Chondrocyte (in vitro differentiated cells): Measurements from ENCODE around the gene CYTH3. TPM values are rescaled to one million over a fixed set of nuclear protein-coding genes. Genes with fewer than 3 reads are reported as not detected.
"Not testable (repeated sequence)": the region's sequence is repeated elsewhere in the genome, so short reads cannot be mapped to it uniquely, and the experiment has no call there.

Experiments
- DNase-seq: peaks from one replicate; pipeline ENCODE4 v3.0.0; 2021; ENCODE audit warnings: mixed read lengths, low spot score
- H3K27ac Mint-ChIP-seq: one replicate; pipeline ENCODE4 v1.8.0; 2021; ENCODE audit warnings: mild to moderate bottlenecking, moderate library complexity, mixed read lengths; ENCODE audit not compliant: unreplicated experiment
- H3K27me3 Mint-ChIP-seq: 2 replicates; pipeline ENCODE4 v1.8.0; 2021; ENCODE audit warnings: low read depth, mixed read lengths
- H3K36me3 Mint-ChIP-seq: 2 replicates; pipeline ENCODE4 v1.8.0; 2021; ENCODE audit warnings: low read depth, mixed read lengths
- H3K4me1 Mint-ChIP-seq: 2 replicates; pipeline ENCODE4 v1.8.0; 2021; ENCODE audit warnings: low read depth, mild to moderate bottlenecking, mixed read lengths
- H3K4me3 Mint-ChIP-seq: one replicate; pipeline ENCODE4 v1.8.0; 2021; ENCODE audit warnings: mild to moderate bottlenecking, moderate library complexity, mixed read lengths; ENCODE audit not compliant: unreplicated experiment
- H3K9me3 Mint-ChIP-seq: 2 replicates; pipeline ENCODE4 v1.8.0; 2021; ENCODE audit warnings: low read depth, mixed read lengths
- total RNA-seq: library from RNA; stranded (reverse); gene quantifications from 3 replicates; pipeline ENCODE4 v1.2.1, GENCODE V29; 2021
- TF ChIP-seq, protein P1 (sequence below): fragments of 200-600 bp; sonication (generic); IDR thresholded peaks from 2 replicates; pipeline ENCODE4 v1.5.0; 2021; ENCODE audit warnings: antibody characterized with exemption, mild to moderate bottlenecking, moderate library complexity

CYTH3 gene
- total RNA-seq, 1 donor from 2014 or later, result 58.4 TPM

GRCh38 chr7:6294839-6295238 lies 22.4 kb upstream of the CYTH3 start:
- no peak for DNase-seq
- H3K9me3 Mint-ChIP-seq, result no peaks in the 10 kb centered on the region
- no peak overlapping the region for H3K4me3 Mint-ChIP-seq
- no peaks in the 10 kb centered on the region for H3K27me3 Mint-ChIP-seq
- TF ChIP-seq, protein P1, sequence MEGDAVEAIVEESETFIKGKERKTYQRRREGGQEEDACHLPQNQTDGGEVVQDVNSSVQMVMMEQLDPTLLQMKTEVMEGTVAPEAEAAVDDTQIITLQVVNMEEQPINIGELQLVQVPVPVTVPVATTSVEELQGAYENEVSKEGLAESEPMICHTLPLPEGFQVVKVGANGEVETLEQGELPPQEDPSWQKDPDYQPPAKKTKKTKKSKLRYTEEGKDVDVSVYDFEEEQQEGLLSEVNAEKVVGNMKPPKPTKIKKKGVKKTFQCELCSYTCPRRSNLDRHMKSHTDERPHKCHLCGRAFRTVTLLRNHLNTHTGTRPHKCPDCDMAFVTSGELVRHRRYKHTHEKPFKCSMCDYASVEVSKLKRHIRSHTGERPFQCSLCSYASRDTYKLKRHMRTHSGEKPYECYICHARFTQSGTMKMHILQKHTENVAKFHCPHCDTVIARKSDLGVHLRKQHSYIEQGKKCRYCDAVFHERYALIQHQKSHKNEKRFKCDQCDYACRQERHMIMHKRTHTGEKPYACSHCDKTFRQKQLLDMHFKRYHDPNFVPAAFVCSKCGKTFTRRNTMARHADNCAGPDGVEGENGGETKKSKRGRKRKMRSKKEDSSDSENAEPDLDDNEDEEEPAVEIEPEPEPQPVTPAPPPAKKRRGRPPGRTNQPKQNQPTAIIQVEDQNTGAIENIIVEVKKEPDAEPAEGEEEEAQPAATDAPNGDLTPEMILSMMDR, result no peak
- H3K4me1 Mint-ChIP-seq, result peaks cover 7% of the 10 kb centered on the region
- no peaks in the 10 kb centered on the region for H3K36me3 Mint-ChIP-seq
- peak overlapping the region; percentile 57 for H3K27ac Mint-ChIP-seq

DNA sequence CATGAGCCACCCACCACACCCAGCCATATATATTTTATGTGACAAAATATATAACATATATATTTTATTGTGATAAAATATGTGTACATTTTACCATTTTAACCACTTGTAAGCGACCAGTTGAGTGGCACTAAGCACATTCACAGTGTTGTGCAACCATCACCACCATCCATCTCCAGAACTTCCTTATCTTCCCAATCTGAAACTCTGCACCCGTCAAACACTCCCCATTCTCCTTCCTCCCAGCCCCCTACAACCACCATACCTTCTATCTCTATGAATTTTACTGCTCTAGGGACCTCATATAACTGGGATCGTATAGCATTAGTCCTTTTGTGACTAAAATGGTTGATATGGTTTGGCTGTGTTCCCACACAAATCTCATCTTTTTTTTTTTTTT lies 20.8 kb upstream of the CYTH3 start:
- H3K36me3 Mint-ChIP-seq, result no peaks in the 10 kb centered on the region
- no peak overlapping the region for H3K27ac Mint-ChIP-seq
- no peaks in the 10 kb centered on the region for H3K9me3 Mint-ChIP-seq
- H3K4me3 Mint-ChIP-seq, result no peak overlapping the region
- H3K4me1 Mint-ChIP-seq, result peaks cover 7% of the 10 kb centered on the region
- TF ChIP-seq, protein P1, result no peak
- H3K27me3 Mint-ChIP-seq, result no peaks in the 10 kb centered on the region
- no peak for DNase-seq

DNA sequence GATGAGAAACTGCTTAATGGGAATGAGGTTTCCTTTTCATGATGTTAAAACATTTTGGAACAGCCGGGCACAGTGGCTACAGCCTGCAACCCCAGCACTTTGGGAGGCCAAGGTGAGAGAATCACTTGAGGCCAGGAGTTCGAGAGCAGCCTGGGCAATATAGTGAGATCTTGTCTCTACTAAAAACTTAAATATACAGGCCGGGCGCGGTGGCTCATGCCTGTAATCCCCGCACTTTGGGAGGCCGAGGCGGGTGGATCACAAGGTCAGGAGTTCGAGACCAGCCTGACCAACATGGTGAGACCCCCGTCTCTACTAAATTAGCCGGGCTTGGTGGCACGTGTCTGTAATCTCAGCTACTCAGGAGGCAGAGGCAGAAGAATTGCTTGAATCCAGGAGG lies 19.5 kb upstream of the CYTH3 start:
- DNase-seq, result peak; percentile 35
- H3K27ac Mint-ChIP-seq, H3K36me3 Mint-ChIP-seq, H3K4me1 Mint-ChIP-seq, H3K27me3 Mint-ChIP-seq, H3K4me3 Mint-ChIP-seq, H3K9me3 Mint-ChIP-seq: not testable (repeated sequence)

GRCh38 chr7:6291531-6291930 lies 19.1 kb upstream of the CYTH3 start:
- peaks cover 7% of the 10 kb centered on the region for H3K4me1 Mint-ChIP-seq
- H3K27me3 Mint-ChIP-seq, result no peaks in the 10 kb centered on the region
- DNase-seq, result peak; percentile 19
- H3K4me3 Mint-ChIP-seq, result no peak overlapping the region
- no peaks in the 10 kb centered on the region for H3K9me3 Mint-ChIP-seq
- H3K36me3 Mint-ChIP-seq, result no peaks in the 10 kb centered on the region
- H3K27ac Mint-ChIP-seq, result no peak overlapping the region
- TF ChIP-seq, protein P1, result no peak

DNA sequence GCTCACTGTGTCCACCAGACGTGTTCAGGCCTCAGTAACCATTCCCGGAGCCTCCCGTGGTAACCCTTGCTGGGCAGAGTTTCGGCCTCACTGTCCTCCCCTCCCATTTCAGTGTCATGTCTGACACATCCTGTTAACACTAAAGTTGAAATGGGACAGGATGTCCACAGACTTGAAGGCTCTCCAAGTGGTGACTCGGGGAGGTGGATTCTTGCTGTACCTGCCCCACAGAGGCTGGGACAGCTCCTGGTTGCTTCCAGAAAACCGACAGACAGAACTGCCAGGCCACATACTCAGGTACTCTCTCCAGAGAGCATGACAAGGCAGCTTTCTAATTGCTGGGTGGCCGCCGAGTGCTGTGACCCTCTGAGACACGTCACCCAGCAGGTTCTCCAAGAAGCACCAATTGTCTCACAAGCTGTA lies 17.9 kb upstream of the CYTH3 start:
- no peak overlapping the region for H3K4me3 Mint-ChIP-seq
- H3K36me3 Mint-ChIP-seq, result no peaks in the 10 kb centered on the region
- no peak overlapping the region for H3K27ac Mint-ChIP-seq
- DNase-seq, result peak; percentile 50
- TF ChIP-seq, protein P1, result no peak
- H3K27me3 Mint-ChIP-seq, result no peaks in the 10 kb centered on the region
- H3K9me3 Mint-ChIP-seq, result no peaks in the 10 kb centered on the region
- H3K4me1 Mint-ChIP-seq, result peaks cover 7% of the 10 kb centered on the region

DNA sequence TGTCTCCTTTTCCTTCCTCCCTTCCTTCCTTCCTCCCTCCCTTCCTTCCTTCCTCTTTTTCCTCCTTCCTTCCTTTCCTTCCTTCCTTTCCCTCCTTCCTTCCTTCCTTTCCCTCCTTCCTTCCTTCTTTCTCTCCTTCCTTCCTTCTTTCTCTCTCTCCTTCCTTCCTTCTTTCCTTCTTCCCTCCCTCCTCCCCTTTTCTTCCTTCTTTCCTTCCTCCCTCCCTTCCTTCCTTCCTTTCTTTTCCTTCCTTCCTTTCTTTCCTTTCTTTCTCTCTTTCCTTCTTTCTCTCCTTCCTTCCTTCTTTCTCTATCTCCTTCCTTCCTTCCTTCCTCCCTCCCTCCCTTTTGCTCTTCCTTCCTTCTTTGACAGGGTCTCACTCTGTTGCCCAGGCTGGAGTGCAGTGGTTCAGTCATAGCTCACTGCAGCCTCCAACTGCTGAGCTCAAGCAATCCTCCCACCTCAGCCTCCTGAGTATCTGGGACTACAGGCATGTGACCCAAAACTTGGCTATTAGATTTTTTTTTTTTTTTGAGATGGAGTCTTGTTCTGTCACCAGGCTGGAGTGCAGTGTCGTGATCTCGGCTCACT lies 15.9 kb upstream of the CYTH3 start:
- no peaks in the 10 kb centered on the region for H3K36me3 Mint-ChIP-seq
- peaks cover 18% of the 10 kb centered on the region for H3K4me1 Mint-ChIP-seq
- no peak for DNase-seq
- no peaks in the 10 kb centered on the region for H3K27me3 Mint-ChIP-seq
- H3K9me3 Mint-ChIP-seq, result peaks cover 4% of the 10 kb centered on the region
- H3K27ac Mint-ChIP-seq, result no peak overlapping the region
- TF ChIP-seq, protein P1, result no peak
- H3K4me3 Mint-ChIP-seq, result no peak overlapping the region
